Epithelial cell of prostate (primary cell): ENCODE data around the gene ZNRF3.

ENCODE experiments used
- DNase-seq: peaks from one replicate; pipeline ENCODE4 v3.0.0-alpha.2; 2011; ENCODE audit warnings: low read depth, low spot score
- H3K27ac ChIP-seq: fragments of 450-650 bp; 2 replicates; pipeline ENCODE4 v1.5.1; 2017; ENCODE audit warnings: mild to moderate bottlenecking

Gene ZNRF3

GRCh38 chr22:28949788-28950187 lies 66.4 kb downstream of the ZNRF3 start:
- DNase-seq: no peak
- H3K27ac ChIP-seq: no peak overlapping the region

DNA sequence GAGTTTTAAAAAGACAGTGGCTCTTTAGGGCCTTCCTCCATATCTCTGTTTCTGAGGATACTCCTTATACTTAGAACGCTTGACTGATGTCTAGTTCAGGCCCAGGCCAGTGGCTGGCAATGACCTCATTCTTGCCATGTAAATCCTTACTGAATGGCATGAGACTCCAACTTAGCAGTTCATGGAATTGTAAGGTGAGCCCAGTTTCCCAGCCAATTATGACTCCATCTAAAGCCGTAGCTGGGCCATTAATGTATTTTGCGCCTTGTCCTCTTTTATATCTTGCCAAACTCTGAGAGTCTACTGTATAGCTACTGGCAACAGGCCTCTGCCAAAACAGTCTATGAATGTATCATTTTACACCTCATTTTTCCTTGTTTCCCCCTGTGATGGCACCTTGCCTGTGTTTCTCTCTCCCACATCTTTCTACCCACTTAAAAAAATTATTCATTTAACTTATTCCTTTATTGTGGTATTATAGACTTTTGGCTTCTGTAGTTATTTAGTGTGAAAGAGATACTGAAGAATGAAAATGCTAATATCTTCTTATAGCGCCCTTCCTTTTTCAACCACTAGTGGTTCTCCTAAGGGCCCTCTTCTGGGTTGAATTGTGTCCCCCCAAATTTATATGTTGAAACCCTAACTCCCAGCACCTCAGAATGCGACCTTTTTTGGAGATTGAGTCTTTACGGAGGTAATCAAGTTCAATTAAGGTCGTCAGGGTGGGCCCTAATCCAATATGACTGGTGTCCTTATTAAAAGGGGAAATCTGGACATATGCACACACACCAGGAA lies 67.4 kb downstream of the ZNRF3 start:
- H3K27ac ChIP-seq: no peak overlapping the region
- no peak for DNase-seq

GRCh38 chr22:28951530-28951929 lies 68.2 kb downstream of the ZNRF3 start:
- no peak overlapping the region for H3K27ac ChIP-seq
- DNase-seq: no peak

DNA sequence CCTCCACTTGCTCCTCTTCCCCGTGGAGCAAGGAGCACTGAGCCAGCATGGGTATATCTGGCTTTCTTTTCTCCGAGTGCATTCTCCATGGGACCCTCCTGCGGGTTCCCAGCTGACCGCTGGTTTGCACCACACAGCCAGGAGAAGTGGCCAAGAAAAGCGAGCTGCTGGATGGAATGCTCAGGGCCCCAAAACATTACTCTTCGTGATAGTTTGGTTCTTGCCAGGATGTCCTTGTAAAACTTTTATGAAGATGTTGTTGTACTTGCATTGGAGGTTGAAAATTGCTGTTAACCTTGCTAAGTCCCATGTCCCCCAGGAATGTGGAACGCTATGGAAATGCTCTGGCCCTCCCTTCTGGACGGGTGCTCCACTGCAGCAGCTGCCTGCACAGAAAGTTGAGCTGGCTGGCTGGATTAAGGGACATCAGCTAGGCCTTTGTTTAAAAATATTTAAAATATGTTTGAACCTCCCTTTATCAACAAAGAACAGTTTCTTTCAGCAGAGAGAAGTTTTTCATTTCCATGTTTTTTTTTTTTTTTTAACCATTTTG lies 68.7 kb downstream of the ZNRF3 start:
- no peak for DNase-seq
- H3K27ac ChIP-seq: no peak overlapping the region

DNA sequence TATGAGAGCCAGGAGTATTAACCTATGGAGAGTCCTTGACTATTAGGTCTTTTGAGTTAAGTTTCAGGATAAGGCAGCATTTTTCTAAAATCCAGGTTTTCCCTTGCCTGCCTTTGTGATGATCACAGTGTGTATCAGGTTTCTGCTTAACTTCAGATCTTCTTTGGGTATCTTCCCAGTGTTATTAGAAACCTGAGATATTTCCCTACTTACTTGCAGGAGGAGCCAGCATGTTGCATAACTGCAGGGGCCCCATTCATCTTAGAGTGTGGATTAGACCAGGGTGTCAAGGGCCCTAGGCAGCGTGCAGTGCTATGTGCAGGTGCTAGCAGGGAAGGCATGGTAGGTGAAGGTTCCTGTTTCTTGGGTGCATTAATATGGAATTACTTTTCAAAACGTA lies 69.5 kb downstream of the ZNRF3 start:
- no peak overlapping the region for H3K27ac ChIP-seq
- DNase-seq: no peak

DNA sequence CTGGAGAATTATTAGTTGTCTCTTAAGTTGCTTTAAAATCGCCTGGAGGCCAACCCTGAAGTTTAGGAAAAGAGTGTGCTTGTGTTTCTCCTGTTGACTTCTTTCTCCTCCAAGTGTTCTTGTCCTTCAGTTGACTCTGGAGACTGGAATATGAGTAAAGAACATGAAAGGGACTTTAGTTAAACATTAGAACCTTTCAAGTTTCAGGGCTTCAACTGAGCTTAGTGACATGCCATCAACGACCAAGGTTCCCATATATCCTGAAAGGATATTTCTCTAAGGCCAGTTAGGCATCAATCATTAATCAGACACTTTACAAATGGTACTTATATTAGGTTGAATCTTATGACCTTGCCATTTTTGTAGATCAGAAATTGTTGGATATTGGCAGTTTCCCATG lies 70.0 kb downstream of the ZNRF3 start:
- no peak overlapping the region for H3K27ac ChIP-seq
- DNase-seq: no peak

DNA sequence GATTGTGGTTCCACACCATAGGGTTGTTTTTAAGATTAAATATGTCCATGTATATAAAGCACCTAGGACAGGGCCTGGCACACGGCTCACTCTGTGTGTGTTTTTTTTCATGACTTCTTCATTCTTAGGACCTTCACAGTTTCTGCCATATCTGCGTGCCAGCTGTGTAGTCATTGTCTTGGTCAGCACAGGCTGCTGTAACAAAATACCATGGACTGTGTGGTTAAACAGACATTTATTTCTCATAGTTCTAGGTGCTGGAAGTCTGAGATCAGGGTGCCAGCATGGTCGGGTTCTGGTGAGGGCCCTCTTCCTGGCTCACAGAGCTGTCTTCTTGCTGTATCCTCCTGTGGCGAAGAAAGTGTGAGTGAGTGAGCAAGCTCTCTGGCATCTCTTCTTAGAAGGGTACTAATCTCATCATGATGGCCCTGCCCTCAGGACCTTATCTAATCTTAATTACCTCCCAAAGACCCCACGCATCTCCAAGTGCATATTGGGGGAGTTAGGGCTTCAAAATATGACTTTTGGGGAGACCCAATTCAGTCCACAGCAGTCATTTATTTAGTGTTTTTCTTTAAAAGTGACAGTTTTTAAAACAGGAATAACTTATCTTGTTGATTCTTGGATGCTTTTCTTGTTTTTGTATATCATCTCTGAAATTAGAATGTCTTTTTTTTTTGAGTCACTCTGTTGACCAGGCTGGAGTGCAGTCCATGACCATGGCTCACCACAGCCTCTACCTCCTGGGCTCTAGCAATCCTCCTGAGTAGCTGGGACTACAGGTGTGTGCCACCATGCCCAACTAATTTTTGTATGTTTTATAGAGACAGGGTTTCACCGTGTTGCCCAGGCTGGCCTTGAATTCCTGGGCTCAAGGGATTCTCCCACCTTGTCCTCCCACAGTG lies 70.9 kb downstream of the ZNRF3 start:
- H3K27ac ChIP-seq: no peak overlapping the region
- DNase-seq: no peak

GRCh38 chr22:28955817-28956216 lies 72.4 kb downstream of the ZNRF3 start:
- H3K27ac ChIP-seq: no peak overlapping the region
- no peak for DNase-seq

- H3K27ac ChIP-seq: no peak overlapping the region
- no peak for DNase-seq
Measured at GRCh38 chr22:28956506-28956905, 73.1 kb downstream of the ZNRF3 start.

DNA sequence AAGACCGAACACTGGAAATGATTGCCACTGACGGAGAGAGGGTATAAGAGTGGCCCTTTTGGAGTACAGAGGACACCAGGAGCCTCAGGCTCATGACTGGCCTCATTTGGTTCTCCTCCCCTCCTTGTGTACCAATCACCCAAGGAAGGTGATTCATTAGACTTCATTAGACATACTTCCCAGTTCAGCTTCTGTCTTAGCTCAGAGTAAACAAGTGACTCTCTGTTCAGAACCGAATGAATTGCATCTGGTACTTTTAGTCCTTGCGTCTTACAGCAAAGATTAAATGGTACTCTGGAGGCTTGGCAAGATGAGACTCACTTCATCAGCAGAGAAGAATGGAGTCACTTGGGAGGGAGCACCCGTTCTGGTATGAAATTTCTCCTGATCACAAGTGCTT lies 75.2 kb downstream of the ZNRF3 start:
- H3K27ac ChIP-seq: no peak overlapping the region
- peak; percentile 50 for DNase-seq

DNA sequence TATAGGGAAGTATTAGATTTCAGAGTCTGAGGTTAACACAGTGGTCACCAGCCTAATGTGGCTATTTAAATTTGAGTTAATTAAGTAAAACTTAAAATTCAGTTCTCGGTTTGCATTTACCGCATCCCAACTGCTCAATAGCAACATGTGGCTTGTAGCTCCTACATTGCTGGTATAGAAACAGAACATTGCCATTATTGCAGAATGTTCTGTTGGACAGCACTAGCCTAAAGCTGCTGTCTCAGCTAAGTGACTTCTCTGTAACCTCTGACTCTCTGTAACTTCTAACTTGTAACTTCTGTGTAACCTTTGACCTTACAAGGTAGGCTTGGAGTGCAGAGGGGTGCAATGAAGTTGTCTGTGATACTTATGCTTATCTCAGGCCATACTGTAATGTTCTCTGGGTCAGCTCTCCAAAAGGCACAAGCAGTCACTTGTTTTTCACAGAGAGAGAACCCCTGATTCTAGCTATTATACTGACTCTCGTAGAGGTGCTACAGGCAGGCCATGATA lies 78.7 kb downstream of the ZNRF3 start:
- no peak for DNase-seq
- no peak overlapping the region for H3K27ac ChIP-seq

GRCh38 chr22:28963362-28963761 lies 80.0 kb downstream of the ZNRF3 start:
- no peak overlapping the region for H3K27ac ChIP-seq
- no peak for DNase-seq

DNA sequence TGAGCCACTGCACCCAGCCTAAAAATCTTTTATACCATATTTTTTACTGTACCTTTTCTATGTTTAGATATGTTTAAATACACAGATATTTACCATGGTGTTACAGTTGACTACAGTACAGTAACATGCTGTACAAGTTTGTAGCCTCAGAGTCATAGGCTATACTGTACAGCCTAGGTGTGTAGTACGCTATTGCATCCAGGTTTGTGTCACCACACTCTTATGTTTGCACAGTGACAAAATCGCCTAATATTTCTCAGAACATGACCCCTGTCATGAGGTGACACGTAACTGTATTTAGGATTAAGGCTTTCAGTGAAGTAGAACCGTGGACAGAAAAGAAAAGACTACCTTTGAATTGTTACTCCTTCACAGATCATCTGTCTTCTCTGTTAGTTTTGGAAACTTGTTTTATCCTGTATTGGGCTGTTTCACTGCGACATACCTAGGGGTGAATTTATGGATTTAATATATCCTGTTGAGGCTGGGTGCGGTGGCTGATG lies 83.8 kb downstream of the ZNRF3 start:
- no peak for DNase-seq

GRCh38 chr22:28967969-28968368 lies 84.6 kb downstream of the ZNRF3 start:
- no peak overlapping the region for H3K27ac ChIP-seq
- no peak for DNase-seq

More for the DNA sequence above, 83.8 kb downstream of the ZNRF3 start:
- H3K27ac ChIP-seq: no peak overlapping the region

DNA sequence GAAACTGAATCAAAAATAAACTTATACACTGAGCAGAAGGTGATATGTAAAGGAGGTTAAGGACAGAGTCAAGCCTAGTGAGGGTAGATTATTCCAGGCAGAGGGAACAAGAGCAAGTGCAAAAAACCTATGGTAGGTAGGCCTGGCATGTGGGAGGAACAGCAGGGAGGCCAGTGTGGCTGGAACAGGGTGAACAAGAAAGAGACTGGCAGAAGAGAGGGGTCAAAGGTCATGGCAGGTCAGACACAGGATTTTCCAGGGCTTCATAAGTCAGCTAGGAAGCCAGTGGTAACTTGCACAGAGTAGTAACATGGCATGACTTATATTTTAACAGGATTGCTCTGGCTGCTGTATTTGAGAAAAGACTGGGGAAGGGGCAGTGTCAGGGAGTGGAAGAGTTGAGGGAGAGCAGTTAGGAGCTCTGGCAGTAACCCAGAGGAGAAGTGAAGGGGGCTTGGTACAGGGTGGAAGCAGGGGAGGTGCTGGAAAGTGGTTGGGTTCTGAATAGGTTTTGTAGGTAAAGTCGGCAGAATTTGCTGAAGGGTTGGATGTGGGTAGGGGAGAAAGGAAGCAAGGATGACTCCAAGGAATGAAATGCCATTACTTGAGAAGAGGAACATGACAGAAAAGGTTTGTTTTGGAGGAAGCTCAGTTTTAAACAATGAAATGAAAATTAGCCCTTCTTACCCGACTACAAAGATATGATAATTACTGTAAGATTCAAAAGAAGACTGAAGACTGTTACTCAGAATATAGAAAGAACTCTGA lies 86.2 kb downstream of the ZNRF3 start:
- DNase-seq: no peak
- H3K27ac ChIP-seq: no peak overlapping the region

DNA sequence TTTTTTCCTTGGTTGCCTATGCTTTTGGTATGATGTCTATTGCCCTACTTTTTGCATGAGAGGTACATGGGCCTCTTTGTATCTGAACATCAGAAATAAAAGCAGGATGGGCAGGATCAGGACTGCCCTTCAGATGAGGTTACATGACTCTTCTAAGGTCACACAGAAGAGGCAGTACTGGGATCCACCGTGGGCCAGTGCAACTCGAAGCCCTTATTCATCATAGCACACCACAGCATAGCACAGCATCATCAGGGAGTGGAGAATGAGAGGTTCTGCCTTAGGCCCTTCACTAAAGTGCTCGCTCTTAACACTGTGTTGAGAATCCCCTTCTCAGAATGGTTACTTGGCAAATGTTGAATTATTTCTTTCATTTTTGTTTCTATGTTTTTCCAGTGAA lies 90.0 kb downstream of the ZNRF3 start:
- no peak overlapping the region for H3K27ac ChIP-seq
- no peak for DNase-seq

DNA sequence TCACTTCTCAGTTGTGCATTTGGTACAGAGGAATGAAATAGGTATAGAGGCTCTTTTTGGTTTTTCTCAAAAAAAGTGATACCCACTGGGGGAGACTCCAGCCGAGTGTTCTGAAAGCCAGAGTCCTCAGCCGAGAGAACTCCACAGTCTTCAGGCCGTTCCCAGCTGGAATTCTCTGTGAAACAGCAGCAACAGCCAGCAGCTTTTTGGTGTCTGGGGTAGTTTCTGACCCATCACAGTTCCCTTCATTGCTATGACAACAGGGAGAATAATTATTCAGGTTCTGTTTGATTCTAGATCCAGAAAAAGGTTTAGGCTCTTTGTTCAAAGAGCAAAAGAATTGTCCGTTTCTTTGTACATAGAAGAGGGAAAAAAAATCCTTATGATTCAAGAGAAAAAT lies 93.7 kb downstream of the ZNRF3 start:
- DNase-seq: no peak
- peak overlapping the region; percentile 34 for H3K27ac ChIP-seq

DNA sequence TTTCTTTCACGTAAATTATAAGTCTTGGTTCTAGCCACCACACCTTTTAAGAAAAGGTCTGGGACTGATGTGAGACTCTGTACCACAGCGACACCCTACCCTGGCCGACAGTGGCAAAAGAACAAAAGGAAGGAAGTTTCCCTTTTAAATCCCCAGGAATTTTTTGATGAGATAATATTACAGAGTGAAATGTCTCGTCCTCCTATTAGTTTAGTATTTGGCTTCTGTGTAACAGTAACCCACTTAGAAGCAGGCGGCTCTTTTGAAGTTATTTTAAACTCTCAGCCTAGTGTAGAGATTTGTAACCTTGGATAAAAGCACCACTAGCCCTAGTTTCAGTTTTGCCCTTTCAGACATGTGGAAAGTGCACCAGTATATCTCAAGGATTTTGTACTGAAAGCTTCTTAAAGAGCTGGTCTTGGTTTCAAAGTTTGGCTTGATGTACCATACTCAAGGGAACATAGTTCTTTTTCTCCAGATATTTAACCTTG lies 94.2 kb downstream of the ZNRF3 start:
- DNase-seq: no peak
- H3K27ac ChIP-seq: peak overlapping the region; percentile 34

DNA sequence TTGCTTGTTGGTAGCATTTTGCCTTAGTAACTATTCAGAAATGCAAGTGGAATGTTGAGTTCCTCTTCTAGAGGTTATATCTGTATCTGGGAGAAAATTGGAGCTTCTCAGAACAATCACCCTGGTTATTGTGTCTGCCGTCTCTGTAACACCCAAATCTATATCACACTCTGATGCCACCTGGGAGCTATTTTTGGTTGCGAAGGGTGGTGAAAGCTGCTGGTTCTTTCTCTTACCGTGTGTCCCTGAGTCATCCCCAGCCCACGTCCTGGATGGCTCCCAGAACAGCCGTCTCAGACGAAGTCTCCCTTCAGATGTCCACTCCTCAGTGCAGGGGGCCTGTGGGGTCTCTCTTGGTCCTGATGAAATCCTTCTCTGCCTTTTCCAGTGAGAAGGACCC lies 94.8 kb downstream of the ZNRF3 start:
- no peak for DNase-seq

More for the DNA sequence above, 94.8 kb downstream of the ZNRF3 start:
- peak overlapping the region; percentile 34 for H3K27ac ChIP-seq
